ENCODE measurements around the gene KLC1. TPM values are rescaled to one million over a fixed set of nuclear protein-coding genes. Genes with fewer than 3 reads are reported as not detected.

KLC1 gene
- total and polyA plus RNA-seq, 2 donors (not counting 1 experiment from before 2014, with no cell fraction given) = 102 to 243 TPM

DNA sequence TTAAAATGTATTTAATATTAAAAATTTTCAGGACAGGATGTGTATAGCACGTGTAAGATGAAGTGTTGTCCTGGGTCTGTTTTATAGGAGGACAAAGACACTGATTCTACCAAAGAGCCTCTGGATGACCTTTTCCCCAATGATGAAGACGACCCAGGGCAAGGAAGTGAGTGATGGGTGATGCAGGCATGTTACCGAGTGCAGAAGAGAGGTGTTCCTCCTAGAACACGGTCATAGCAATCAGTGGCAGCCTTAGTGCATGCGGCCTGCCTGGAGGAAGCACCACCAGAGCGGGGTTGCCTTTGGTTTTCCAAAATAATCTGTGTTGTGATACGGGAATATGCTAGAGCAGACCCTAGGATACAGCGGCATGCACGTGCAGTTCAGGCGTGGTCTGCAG lies 33.0 kb downstream of the KLC1 start:
- ATAC-seq (ENCODE audit: low read depth) = no peak
- Histone ChIP-seq H3K9ac (ENCODE audit: low read length) (no peak overlapping the region), H3K4me3 (ENCODE audit: control extremely low read depth in 1 of 5, extremely low read depth in 1 of 5, insufficient read depth in 1 of 5, low read depth in 2 of 5, low read length in 4 of 5) (no peak overlapping the region), H3K36me3 (replicated peaks in 1 of 2; ENCODE audit: control extremely low read depth in 1 of 2, control insufficient read depth in 1 of 2, extremely low read depth in 1 of 2, insufficient read depth in 2 of 2, low read length in 1 of 2) (peaks cover 10 to 60% of the 10 kb centered on the region in 2 experiments), H2AFZ (ENCODE audit: insufficient read depth, low read depth, low read length, poor library complexity, severe bottlenecking) (no peak overlapping the region), H3K27me3 (replicated peaks in 1 of 4; ENCODE audit: control extremely low read depth in 1 of 4, control insufficient read depth in 3 of 4, insufficient read depth in 4 of 4, low read length in 3 of 4) (no peaks in the 10 kb centered on the region), H3K4me2 (replicated peaks; ENCODE audit: low read depth, low read length, poor library complexity, severe bottlenecking) (no peak overlapping the region), H3K79me2 (ENCODE audit: control insufficient read depth, insufficient read depth, low read length) (peaks cover 29% of the 10 kb centered on the region), H4K20me1 (ENCODE audit: control insufficient read depth, insufficient read depth, low read length, poor library complexity, severe bottlenecking) (peaks cover 36% of the 10 kb centered on the region), H3K9me3 (ENCODE audit: control extremely low read depth in 1 of 3, control insufficient read depth in 2 of 3, insufficient read depth in 1 of 3, low read length in 2 of 3) (no peaks in the 10 kb centered on the region), H3K4me1 (ENCODE audit: control insufficient read depth in 2 of 2, insufficient read depth in 2 of 2, low read length in 2 of 2) (no peaks in the 10 kb centered on the region), H3K27ac (ENCODE audit: low read length in 2 of 2) (no peak overlapping the region)
- 98% methylated on average over 9 of the region's 10 CpGs for WGBS (ENCODE audit: insufficient coverage)
- H3K27ac Mint-ChIP-seq = no peak overlapping the region
- H3K4me3 Mint-ChIP-seq = no peak overlapping the region
- no peaks in the 10 kb centered on the region for H3K9me3 Mint-ChIP-seq (ENCODE audit: insufficient read depth)
- intact Hi-C loops (cut with micrococcal nuclease) = no loop called here
- TF ChIP-seq EZH2 (IDR thresholded peaks at IDR 0.05; ENCODE audit: borderline replicate concordance, insufficient read depth, low read depth, low read length, poor library complexity, severe bottlenecking) = no peak
- TF ChIP-seq, protein P1, sequence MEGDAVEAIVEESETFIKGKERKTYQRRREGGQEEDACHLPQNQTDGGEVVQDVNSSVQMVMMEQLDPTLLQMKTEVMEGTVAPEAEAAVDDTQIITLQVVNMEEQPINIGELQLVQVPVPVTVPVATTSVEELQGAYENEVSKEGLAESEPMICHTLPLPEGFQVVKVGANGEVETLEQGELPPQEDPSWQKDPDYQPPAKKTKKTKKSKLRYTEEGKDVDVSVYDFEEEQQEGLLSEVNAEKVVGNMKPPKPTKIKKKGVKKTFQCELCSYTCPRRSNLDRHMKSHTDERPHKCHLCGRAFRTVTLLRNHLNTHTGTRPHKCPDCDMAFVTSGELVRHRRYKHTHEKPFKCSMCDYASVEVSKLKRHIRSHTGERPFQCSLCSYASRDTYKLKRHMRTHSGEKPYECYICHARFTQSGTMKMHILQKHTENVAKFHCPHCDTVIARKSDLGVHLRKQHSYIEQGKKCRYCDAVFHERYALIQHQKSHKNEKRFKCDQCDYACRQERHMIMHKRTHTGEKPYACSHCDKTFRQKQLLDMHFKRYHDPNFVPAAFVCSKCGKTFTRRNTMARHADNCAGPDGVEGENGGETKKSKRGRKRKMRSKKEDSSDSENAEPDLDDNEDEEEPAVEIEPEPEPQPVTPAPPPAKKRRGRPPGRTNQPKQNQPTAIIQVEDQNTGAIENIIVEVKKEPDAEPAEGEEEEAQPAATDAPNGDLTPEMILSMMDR (IDR thresholded peaks at IDR 0.05) = no peak
- no peak for DNase-seq
- no peaks in the 10 kb centered on the region for H3K4me1 Mint-ChIP-seq
- ChIA-PET CTCF (no interaction called here), POLR2A (no interaction called here)
- H3K27me3 Mint-ChIP-seq = no peaks in the 10 kb centered on the region

DNA sequence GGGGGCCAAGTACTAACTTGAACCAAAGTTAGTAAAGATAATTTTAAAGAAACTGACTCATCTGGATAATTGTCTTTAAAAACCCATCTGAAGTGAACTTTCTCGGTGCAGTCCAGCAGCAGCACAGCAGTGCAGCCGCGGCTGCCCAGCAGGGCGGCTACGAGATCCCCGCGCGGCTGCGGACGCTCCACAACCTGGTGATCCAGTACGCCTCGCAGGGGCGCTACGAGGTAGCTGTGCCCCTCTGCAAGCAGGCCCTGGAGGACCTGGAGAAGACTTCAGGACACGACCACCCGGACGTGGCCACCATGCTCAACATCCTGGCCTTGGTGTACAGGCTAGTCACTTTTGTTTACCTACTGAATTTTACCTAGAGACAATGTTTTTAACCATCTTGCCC lies 33.6 kb downstream of the KLC1 start:
- WGBS (ENCODE audit: insufficient coverage) = 99% methylated on average over 17 of the region's 17 CpGs

More for the DNA sequence above, 33.6 kb downstream of the KLC1 start:
- DNase-seq (no peak), ATAC-seq (ENCODE audit: low read depth) (no peak)
- no peaks in the 10 kb centered on the region for H3K4me1 ChIP-seq (ENCODE audit: control insufficient read depth in 2 of 2, insufficient read depth in 2 of 2, low read length in 2 of 2)
- peaks cover 29% of the 10 kb centered on the region for H3K79me2 ChIP-seq (ENCODE audit: control insufficient read depth, insufficient read depth, low read length)
- H3K4me2 ChIP-seq (replicated peaks; ENCODE audit: low read depth, low read length, poor library complexity, severe bottlenecking) = no peak overlapping the region
- Mint-ChIP-seq H3K4me1 (no peaks in the 10 kb centered on the region), H3K4me3 (no peak overlapping the region), H3K27me3 (no peaks in the 10 kb centered on the region), H3K9me3 (ENCODE audit: insufficient read depth) (no peaks in the 10 kb centered on the region), H3K27ac (no peak overlapping the region)
- no peaks in the 10 kb centered on the region for H3K9me3 ChIP-seq (ENCODE audit: control extremely low read depth in 1 of 3, control insufficient read depth in 2 of 3, insufficient read depth in 1 of 3, low read length in 2 of 3)
- no peak overlapping the region for H3K4me3 ChIP-seq (ENCODE audit: control extremely low read depth in 1 of 5, extremely low read depth in 1 of 5, insufficient read depth in 1 of 5, low read depth in 2 of 5, low read length in 4 of 5)
- H3K27ac ChIP-seq (ENCODE audit: low read length in 2 of 2) = no peak overlapping the region
- no peaks in the 10 kb centered on the region for H3K27me3 ChIP-seq (replicated peaks in 1 of 4; ENCODE audit: control extremely low read depth in 1 of 4, control insufficient read depth in 3 of 4, insufficient read depth in 4 of 4, low read length in 3 of 4)
- CTCF ChIA-PET = no interaction called here
- intact Hi-C loops (cut with micrococcal nuclease) = no loop called here
- no peak overlapping the region for H2AFZ ChIP-seq (ENCODE audit: insufficient read depth, low read depth, low read length, poor library complexity, severe bottlenecking)
- POLR2A ChIA-PET = no interaction called here
- no peak overlapping the region for H3K9ac ChIP-seq (ENCODE audit: low read length)
- H3K36me3 ChIP-seq (replicated peaks in 1 of 2; ENCODE audit: control extremely low read depth in 1 of 2, control insufficient read depth in 1 of 2, extremely low read depth in 1 of 2, insufficient read depth in 2 of 2, low read length in 1 of 2) = peaks cover 10 to 58% of the 10 kb centered on the region in 2 experiments
- H4K20me1 ChIP-seq (ENCODE audit: control insufficient read depth, insufficient read depth, low read length, poor library complexity, severe bottlenecking) = peaks cover 31% of the 10 kb centered on the region
- TF ChIP-seq, protein P1 (IDR thresholded peaks at IDR 0.05) = no peak
- TF ChIP-seq EZH2 (IDR thresholded peaks at IDR 0.05; ENCODE audit: borderline replicate concordance, insufficient read depth, low read depth, low read length, poor library complexity, severe bottlenecking) = no peak

Measured in B cell (primary cell).